Measurements from ENCODE around the gene CST8.

Gene CST8

GRCh38 chr20:23501926-23502325 lies 11.0 kb downstream of the CST8 start:
- Mint-ChIP-seq H3K27ac (no peak overlapping the region), H3K27me3 (peaks cover 2% of the 10 kb centered on the region), H3K4me3 (no peak overlapping the region)

GRCh38 chr20:23503649-23504048 lies 12.7 kb downstream of the CST8 start:
- H3K36me3 Mint-ChIP-seq, result no peaks in the 10 kb centered on the region
- H3K4me3 Mint-ChIP-seq, result no peak overlapping the region
- H3K4me1 Mint-ChIP-seq, result no peaks in the 10 kb centered on the region

More at GRCh38 chr20:23501926-23502325, 11.0 kb downstream of the CST8 start:
- Mint-ChIP-seq H3K36me3 (no peaks in the 10 kb centered on the region), H3K4me1 (peaks cover 4% of the 10 kb centered on the region), H3K9me3 (no peaks in the 10 kb centered on the region)

GRCh38 chr20:23507346-23507745 lies 16.4 kb downstream of the CST8 start:
- Mint-ChIP-seq H3K36me3 (no peaks in the 10 kb centered on the region), H3K9me3 (no peaks in the 10 kb centered on the region), H3K4me3 (no peak overlapping the region), H3K4me1 (no peaks in the 10 kb centered on the region), H3K27ac (no peak overlapping the region), H3K27me3 (peaks cover 3% of the 10 kb centered on the region)

More at GRCh38 chr20:23503649-23504048, 12.7 kb downstream of the CST8 start:
- no peaks in the 10 kb centered on the region for H3K9me3 Mint-ChIP-seq
- H3K27ac Mint-ChIP-seq, result no peak overlapping the region
- H3K27me3 Mint-ChIP-seq, result peaks cover 3% of the 10 kb centered on the region

GRCh38 chr20:23508449-23509229 lies 17.7 kb downstream of the CST8 start:
- H3K9me3 Mint-ChIP-seq, result no peaks in the 10 kb centered on the region
- no peak overlapping the region for H3K4me3 Mint-ChIP-seq
- H3K27ac Mint-ChIP-seq, result no peak overlapping the region
- peaks cover 3% of the 10 kb centered on the region for H3K27me3 Mint-ChIP-seq
- H3K4me1 Mint-ChIP-seq, result no peaks in the 10 kb centered on the region
- no peaks in the 10 kb centered on the region for H3K36me3 Mint-ChIP-seq

- Mint-ChIP-seq H3K4me1 (no peaks in the 10 kb centered on the region), H3K27ac (no peak overlapping the region), H3K9me3 (no peaks in the 10 kb centered on the region), H3K27me3 (peaks cover 3% of the 10 kb centered on the region), H3K4me3 (no peak overlapping the region), H3K36me3 (no peaks in the 10 kb centered on the region)
Measured at GRCh38 chr20:23509247-23509913, 18.5 kb downstream of the CST8 start.

- Mint-ChIP-seq H3K36me3 (no peaks in the 10 kb centered on the region), H3K4me1 (no peaks in the 10 kb centered on the region), H3K27ac (no peak overlapping the region), H3K27me3 (peaks cover 2% of the 10 kb centered on the region), H3K4me3 (no peak overlapping the region), H3K9me3 (no peaks in the 10 kb centered on the region)
Measured at GRCh38 chr20:23510000-23510590, 19.2 kb downstream of the CST8 start.

GRCh38 chr20:23513164-23513563 lies 22.2 kb downstream of the CST8 start:
- H3K4me1 Mint-ChIP-seq, result no peaks in the 10 kb centered on the region
- no peak overlapping the region for H3K4me3 Mint-ChIP-seq
- no peak overlapping the region for H3K27ac Mint-ChIP-seq
- no peaks in the 10 kb centered on the region for H3K36me3 Mint-ChIP-seq
- H3K9me3 Mint-ChIP-seq, result no peaks in the 10 kb centered on the region
- H3K27me3 Mint-ChIP-seq, result peaks cover 1% of the 10 kb centered on the region

- Mint-ChIP-seq H3K36me3 (no peaks in the 10 kb centered on the region), H3K4me1 (no peaks in the 10 kb centered on the region), H3K4me3 (no peak overlapping the region), H3K9me3 (no peaks in the 10 kb centered on the region), H3K27ac (no peak overlapping the region), H3K27me3 (no peaks in the 10 kb centered on the region)
Measured at GRCh38 chr20:23514848-23515247, 23.9 kb downstream of the CST8 start.

GRCh38 chr20:23515250-23515939 lies 24.5 kb downstream of the CST8 start:
- Mint-ChIP-seq H3K9me3 (no peaks in the 10 kb centered on the region), H3K27ac (no peak overlapping the region), H3K4me1 (no peaks in the 10 kb centered on the region), H3K4me3 (no peak overlapping the region), H3K36me3 (no peaks in the 10 kb centered on the region), H3K27me3 (no peaks in the 10 kb centered on the region)

GRCh38 chr20:23517719-23518118 lies 26.8 kb downstream of the CST8 start:
- Mint-ChIP-seq H3K4me1 (no peaks in the 10 kb centered on the region), H3K27ac (no peak overlapping the region), H3K4me3 (no peak overlapping the region), H3K9me3 (no peaks in the 10 kb centered on the region), H3K27me3 (peaks cover 1% of the 10 kb centered on the region), H3K36me3 (no peaks in the 10 kb centered on the region)

GRCh38 chr20:23519556-23519955 lies 28.6 kb downstream of the CST8 start:
- Mint-ChIP-seq H3K27me3 (peaks cover 1% of the 10 kb centered on the region), H3K4me1 (no peaks in the 10 kb centered on the region), H3K27ac (no peak overlapping the region), H3K9me3 (no peaks in the 10 kb centered on the region), H3K4me3 (no peak overlapping the region), H3K36me3 (no peaks in the 10 kb centered on the region)

- H3K9me3 Mint-ChIP-seq, result no peaks in the 10 kb centered on the region
- no peak overlapping the region for H3K4me3 Mint-ChIP-seq
- H3K27ac Mint-ChIP-seq, result no peak overlapping the region
- peaks cover 1% of the 10 kb centered on the region for H3K27me3 Mint-ChIP-seq
- H3K4me1 Mint-ChIP-seq, result no peaks in the 10 kb centered on the region
- no peaks in the 10 kb centered on the region for H3K36me3 Mint-ChIP-seq
Measured at GRCh38 chr20:23520185-23520584, 29.3 kb downstream of the CST8 start.

- peaks cover 1% of the 10 kb centered on the region for H3K27me3 Mint-ChIP-seq
- H3K9me3 Mint-ChIP-seq, result peaks cover 10% of the 10 kb centered on the region
- no peak overlapping the region for H3K4me3 Mint-ChIP-seq
- no peaks in the 10 kb centered on the region for H3K4me1 Mint-ChIP-seq
- peaks cover 3% of the 10 kb centered on the region for H3K36me3 Mint-ChIP-seq
- no peak overlapping the region for H3K27ac Mint-ChIP-seq
Measured at GRCh38 chr20:23524146-23524545, 33.2 kb downstream of the CST8 start.

GRCh38 chr20:23526850-23527249 lies 35.9 kb downstream of the CST8 start:
- H3K36me3 Mint-ChIP-seq, result peaks cover 3% of the 10 kb centered on the region
- H3K4me3 Mint-ChIP-seq, result no peak overlapping the region
- peaks cover 12% of the 10 kb centered on the region for H3K9me3 Mint-ChIP-seq
- no peaks in the 10 kb centered on the region for H3K4me1 Mint-ChIP-seq
- H3K27me3 Mint-ChIP-seq, result no peaks in the 10 kb centered on the region
- no peak overlapping the region for H3K27ac Mint-ChIP-seq

GRCh38 chr20:23528867-23529431 lies 38.0 kb downstream of the CST8 start:
- no peak overlapping the region for H3K4me3 Mint-ChIP-seq
- H3K36me3 Mint-ChIP-seq, result peaks cover 3% of the 10 kb centered on the region
- no peaks in the 10 kb centered on the region for H3K27me3 Mint-ChIP-seq
- H3K9me3 Mint-ChIP-seq, result peaks cover 12% of the 10 kb centered on the region
- H3K4me1 Mint-ChIP-seq, result no peaks in the 10 kb centered on the region
- no peak overlapping the region for H3K27ac Mint-ChIP-seq
